HS-27A (cell line): Measurements from ENCODE around the gene ZFP14.

Experiments
- DNase-seq: peaks from one replicate; pipeline ENCODE4 v3.0.0-alpha.2; 2012; ENCODE audit warnings: low read depth, missing footprints

The ZFP14 gene

GRCh38 chr19:36378625-36379509 is at the start of gene ZFP14:
Gene ZFP14 (minus strand): TSS chr19:36379201. CDS start chr19:36367892, 11,309 bp downstream.
- DNase-seq = peak; percentile 97

GRCh38 chr19:36423925-36424324 is 44.9 kb upstream of the ZFP14 start:
- no peak for DNase-seq

GRCh38 chr19:36421749-36422481 is 42.9 kb upstream of the ZFP14 start:
- no peak for DNase-seq

- no peak for DNase-seq
Measured at GRCh38 chr19:36420961-36421748, 42.2 kb upstream of the ZFP14 start.

- DNase-seq = peak; percentile 77
Measured at GRCh38 chr19:36418287-36419001, 39.4 kb upstream of the ZFP14 start, which contains the start of gene ZFP82. Gene ZFP82 (minus strand): TSS chr19:36418644. CDS start chr19:36409789, 8,855 bp downstream.

GRCh38 chr19:36417752-36418286 is 38.8 kb upstream of the ZFP14 start:
- no peak for DNase-seq

- no peak for DNase-seq
Measured at GRCh38 chr19:36409841-36410240, 30.8 kb upstream of the ZFP14 start.

- no peak for DNase-seq
Measured at GRCh38 chr19:36408101-36408500, 29.1 kb upstream of the ZFP14 start.

- DNase-seq = no peak
Measured at GRCh38 chr19:36404498-36404897, 25.5 kb upstream of the ZFP14 start.

- DNase-seq = no peak
Measured at GRCh38 chr19:36401475-36401874, 22.5 kb upstream of the ZFP14 start.

- no peak for DNase-seq
Measured at GRCh38 chr19:36398571-36398970, 19.6 kb upstream of the ZFP14 start.

GRCh38 chr19:36392916-36393673 is 14.1 kb upstream of the ZFP14 start:
- no peak for DNase-seq

GRCh38 chr19:36379510-36379819 is 464 bp upstream of the ZFP14 start:
- DNase-seq = no peak

- no peak for DNase-seq
Measured at GRCh38 chr19:36377541-36378178, 1.3 kb downstream of the ZFP14 start.

- DNase-seq = no peak
Measured at GRCh38 chr19:36373638-36374156, 5.3 kb downstream of the ZFP14 start.

- DNase-seq = no peak
Measured at GRCh38 chr19:36371886-36372285, 7.1 kb downstream of the ZFP14 start.

- DNase-seq = no peak
Measured at GRCh38 chr19:36363845-36364244, 15.2 kb downstream of the ZFP14 start.

- no peak for DNase-seq
Measured at GRCh38 chr19:36340786-36341372, 38.1 kb downstream of the ZFP14 start.
